ENCODE data around the gene RAB33A. TPM values are rescaled to one million over a fixed set of nuclear protein-coding genes. Genes with fewer than 3 reads are reported as not detected.

Gene RAB33A
- total RNA-seq, 2 experiments from 2014 or later, result 16.4 to 17.3 TPM

- CTCF ChIA-PET, result interaction anchor here (1.0 to 4.2 kb wide), 4 partner anchors 17 to 91 kb away, joined by 3 to 11 read pairs (median 4); no protein-coding TSS in a partner anchor
- POLR2A ChIA-PET, result interaction anchor here (0.6 to 0.9 kb wide), 3 partner anchors 19 to 66 kb away, joined by 3 read pairs; no protein-coding TSS in a partner anchor
Measured at GRCh38 chrX:130170752-130171445, 863 bp upstream of the RAB33A start.

GRCh38 chrX:130172127-130172845, 524 bp downstream of the RAB33A start:
- CTCF ChIA-PET, result interaction anchor here (1.5 to 4.2 kb wide), 2 partner anchors 16 to 92 kb away, joined by 3 to 11 read pairs; no protein-coding TSS in a partner anchor
- POLR2A ChIA-PET, result interaction anchor here (1.4 kb wide), 1 partner anchor 39 kb away, joined by 3 read pairs; no protein-coding TSS in a partner anchor

GRCh38 chrX:130173190-130173895, 1.6 kb downstream of the RAB33A start:
- ChIA-PET POLR2A (interaction anchor here (1.1 to 1.4 kb wide), 2 partner anchors 38 to 52 kb away, joined by 3 read pairs; no protein-coding TSS in a partner anchor), CTCF (interaction anchor here (0.6 to 4.2 kb wide), 3 partner anchors 19 to 93 kb away, joined by 3 to 11 read pairs (median 3); no protein-coding TSS in a partner anchor)

GRCh38 chrX:130174045-130174704, 2.4 kb downstream of the RAB33A start:
- ChIA-PET POLR2A (interaction anchor here (1.1 to 1.4 kb wide), 2 partner anchors 37 to 53 kb away, joined by 3 read pairs; no protein-coding TSS in a partner anchor), CTCF (interaction anchor here (1.1 to 4.2 kb wide), 3 partner anchors 18 to 94 kb away, joined by 3 to 11 read pairs (median 3); no protein-coding TSS in a partner anchor)

GRCh38 chrX:130174937-130175336, 3.2 kb downstream of the RAB33A start:
- POLR2A ChIA-PET, result no interaction called here
- CTCF ChIA-PET, result interaction anchor here (1.2 to 4.2 kb wide), 2 partner anchors 56 to 95 kb away, joined by 3 to 11 read pairs; no protein-coding TSS in a partner anchor

GRCh38 chrX:130176354-130176776, 4.6 kb downstream of the RAB33A start:
- ChIA-PET CTCF (interaction anchor here (1.4 to 1.7 kb wide), 2 partner anchors 16 to 97 kb away, joined by 3 to 4 read pairs; no protein-coding TSS in a partner anchor), POLR2A (interaction anchor here (0.9 kb wide), 1 partner anchor 94 kb away, joined by 3 read pairs; no protein-coding TSS in a partner anchor)

GRCh38 chrX:130176942-130177341, 5.2 kb downstream of the RAB33A start:
- ChIA-PET CTCF (interaction anchor here (1.4 to 1.7 kb wide), 2 partner anchors 15 to 98 kb away, joined by 3 to 4 read pairs; no protein-coding TSS in a partner anchor), POLR2A (interaction anchor here (0.9 kb wide), 1 partner anchor 95 kb away, joined by 3 read pairs; no protein-coding TSS in a partner anchor)

- POLR2A ChIA-PET, result no interaction called here
- CTCF ChIA-PET, result interaction anchor here (0.8 kb wide), 1 partner anchor 99 kb away, joined by 3 read pairs; no protein-coding TSS in a partner anchor
Measured at GRCh38 chrX:130179170-130179569, 7.4 kb downstream of the RAB33A start.

- CTCF ChIA-PET, result no interaction called here
- POLR2A ChIA-PET, result no interaction called here
Measured at GRCh38 chrX:130179579-130180215, 7.9 kb downstream of the RAB33A start.

- CTCF ChIA-PET, result no interaction called here
- POLR2A ChIA-PET, result no interaction called here
Measured at GRCh38 chrX:130184168-130184567, 12.4 kb downstream of the RAB33A start.

- ChIA-PET CTCF (no interaction called here), POLR2A (interaction anchor here (0.7 kb wide), 1 partner anchor 93 kb away, joined by 10 read pairs; no protein-coding TSS in a partner anchor)
Measured at GRCh38 chrX:130184857-130185256, 13.1 kb downstream of the RAB33A start.

GRCh38 chrX:130186651-130187050, 14.9 kb downstream of the RAB33A start:
- ChIA-PET POLR2A (no interaction called here), CTCF (no interaction called here)

- ChIA-PET POLR2A (no interaction called here), CTCF (interaction anchor here (0.5 to 2.7 kb wide), 4 partner anchors 111 to 590 kb away, joined by 3 to 24 read pairs (median 4); no protein-coding TSS in a partner anchor)
Measured at GRCh38 chrX:130190801-130191200, 19.0 kb downstream of the RAB33A start.

GRCh38 chrX:130196466-130196865, 24.7 kb downstream of the RAB33A start:
- ChIA-PET CTCF (interaction anchor here (0.7 kb wide), 1 partner anchor 41 kb away, joined by 5 read pairs; no protein-coding TSS in a partner anchor), POLR2A (no interaction called here)

- ChIA-PET CTCF (interaction anchor here (0.7 to 0.8 kb wide), 2 partner anchors 42 to 118 kb away, joined by 4 to 5 read pairs; no protein-coding TSS in a partner anchor), POLR2A (interaction anchor here (0.6 kb wide), 1 partner anchor 208 kb away, joined by 4 read pairs; no protein-coding TSS in a partner anchor)
Measured at GRCh38 chrX:130197464-130197863, 25.7 kb downstream of the RAB33A start.

- POLR2A ChIA-PET, result no interaction called here
- CTCF ChIA-PET, result interaction anchor here (1.0 to 1.1 kb wide), 2 partner anchors 9 to 16 kb away, joined by 3 read pairs; no protein-coding TSS in a partner anchor
Measured at GRCh38 chrX:130204647-130205046, 32.9 kb downstream of the RAB33A start.

GRCh38 chrX:130211415-130212186, 39.8 kb downstream of the RAB33A start:
- CTCF ChIA-PET, result no interaction called here

More at GRCh38 chrX:130211415-130212186, 39.8 kb downstream of the RAB33A start:
- POLR2A ChIA-PET, result interaction anchor here (0.6 to 1.1 kb wide), 3 partner anchors 38 to 284 kb away, joined by 3 to 4 read pairs (median 4); no protein-coding TSS in a partner anchor

Data from activated CD8-positive, alpha-beta memory T cell treated with anti-CD3 and anti-CD28 coated beads for 36 hours (primary cell).